H1 (cell line): Measurements from ENCODE around the gene CEP128. TPM values are rescaled to one million over a fixed set of nuclear protein-coding genes. Genes with fewer than 3 reads are reported as not detected.

Source experiments
- BCL11A ChIP-seq, 2 experiments: IDR thresholded peaks; one replicate each; pipeline ENCODE4 v1.6.1; 2011; ENCODE audit warnings: low read depth in 2 of 2, low read length in 2 of 2, mild to moderate bottlenecking in 2 of 2
- GABPA ChIP-seq: IDR thresholded peaks from 2 replicates; pipeline ENCODE4 v1.6.1; 2011; ENCODE audit warnings: mild to moderate bottlenecking, low read length, moderate library complexity, borderline replicate concordance; ENCODE audit not compliant: insufficient read depth
- GTF2F1 ChIP-seq: IDR thresholded peaks from 2 replicates; pipeline ENCODE4 v1.6.1; 2012; ENCODE audit warnings: low read depth, low read length, improper control_type of control experiment, borderline replicate concordance
- MAX ChIP-seq: IDR thresholded peaks from 2 replicates; pipeline ENCODE4 v1.6.1; 2012; ENCODE audit warnings: inconsistent platforms
- NRF1 ChIP-seq: IDR thresholded peaks from 2 replicates; pipeline ENCODE4 v1.6.1; 2011; ENCODE audit warnings: mild to moderate bottlenecking, low read depth, low read length, improper control_type of control experiment
- POU5F1 ChIP-seq: IDR thresholded peaks from 2 replicates; pipeline ENCODE4 v1.6.1; 2011; ENCODE audit warnings: low read depth, mild to moderate bottlenecking, low read length, moderate library complexity
- SIN3A ChIP-seq, 2 experiments: IDR thresholded peaks in 1 of 2; conservative IDR thresholded peaks in 1 of 2; 2 replicates each; pipeline ENCODE4 v1.6.1; 2011 to 2012; ENCODE audit warnings: low read length in 2 of 2, improper control_type of control experiment in 1 of 2, low read depth in 1 of 2, mild to moderate bottlenecking in 1 of 2
- TBP ChIP-seq: IDR thresholded peaks from 2 replicates; pipeline ENCODE4 v1.6.1; 2011; ENCODE audit warnings: low read depth, low read length, improper control_type of control experiment
- polyA plus RNA-seq, 7 experiments: library from polyadenylated mRNA; depleted of rRNA in 3 of 7; stranded (reverse) in 5 of 7; unstranded in 2 of 7; fragments of >200 nt in 5 of 7; fragments of 200-250 nt in 2 of 7; gene quantifications; 1 replicate in 5 of 7; 2 replicates in 1 of 7; 4 replicates in 1 of 7; pipeline versions ENCODE4 v1.2.1 to v1.2.3, GENCODE V29; 2011 to 2013; ENCODE audit warnings: missing spikeins in 2 of 7, mixed read lengths in 2 of 7
- total RNA-seq: library from RNA; stranded (reverse); fragmentation: NEBNext Ultra II Directional; extraction: Animal tissue kit (Norgen Biotek cat#: 25700); gene quantifications from 2 replicates; pipeline ENCODE4 v1.2.1, GENCODE V29; 2021
- TF ChIP-seq, protein P1 (sequence below): IDR thresholded peaks from 2 replicates; pipeline ENCODE4 v1.6.1; 2012; ENCODE audit warnings: inconsistent platforms

Gene CEP128
- total and polyA plus RNA-seq, 2 of the 8 experiments (the other 6 are each of a cell fraction or from before 2014, with no cell fraction given), result 1.9 to 17.0 TPM

- TF ChIP-seq, protein P1, sequence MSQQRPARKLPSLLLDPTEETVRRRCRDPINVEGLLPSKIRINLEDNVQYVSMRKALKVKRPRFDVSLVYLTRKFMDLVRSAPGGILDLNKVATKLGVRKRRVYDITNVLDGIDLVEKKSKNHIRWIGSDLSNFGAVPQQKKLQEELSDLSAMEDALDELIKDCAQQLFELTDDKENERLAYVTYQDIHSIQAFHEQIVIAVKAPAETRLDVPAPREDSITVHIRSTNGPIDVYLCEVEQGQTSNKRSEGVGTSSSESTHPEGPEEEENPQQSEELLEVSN, result no peak
- no peak for TF ChIP-seq NRF1
- no peak for TF ChIP-seq SIN3A (conservative IDR thresholded peaks at IDR 0.05 in 1 of 2, IDR thresholded peaks at IDR 0.05 in 1 of 2; ENCODE audit: low read depth in 1 of 2, low read length in 2 of 2)
- no peak for TF ChIP-seq GTF2F1
- TF ChIP-seq GABPA, result no peak
- TF ChIP-seq BCL11A (IDR thresholded peaks at IDR 0.05; ENCODE audit: low read depth in 2 of 2, low read length in 2 of 2), result no peak
- no peak for TF ChIP-seq TBP
- TF ChIP-seq MAX, result no peak
- TF ChIP-seq POU5F1, result no peak
- TF ChIP-seq, all 59 proteins: peak for 0
These were observed 263.1 kb downstream of the CEP128 start (continued) for GRCh38 chr14:80678436-80678835.
